ENCODE results near the gene CTNNBIP1. TPM values are rescaled to one million over a fixed set of nuclear protein-coding genes. Genes with fewer than 3 reads are reported as not detected.

Gene CTNNBIP1
- total RNA-seq (10 to 100 TPM; 45.3 to 48.1 TPM), polyA plus RNA-seq (ENCODE audit: insufficient read depth, low read depth, low replicate concordance) (60.8 TPM)
- long read RNA-seq, donor 1, transcript CTNNBIP1-204 (5 exons, 1,206 nt), result major isoform, 22 of 32 reads
- long read RNA-seq, donor 1, partial matches to known transcripts, result 9 of 32 reads
- long read RNA-seq, donor 1, other reads (novel, unspliced or antisense), result 0 of 32 reads
- long read RNA-seq, donor 2, transcript CTNNBIP1-204 (5 exons, 1,206 nt), result major isoform, 12 of 13 reads
- long read RNA-seq, donor 2, partial matches to known transcripts, result 0 of 13 reads
- long read RNA-seq, donor 2, other reads (novel, unspliced or antisense), result 0 of 13 reads

GRCh38 chr1:9910076-9910422 lies at the start of gene CTNNBIP1:
TSS of gene CTNNBIP1 (minus strand) at chr1:9910269. CDS start at chr1:9872064, 38,205 bp downstream.
- 0% methylated on average over 10 of the region's 55 CpGs; no CpG with 5 or more reads in 1 of the 2 donors for WGBS, 2 donors

GRCh38 chr1:9957726-9958125 lies 47.7 kb upstream of the CTNNBIP1 start:
- WGBS, 2 donors, result 75 to 83% methylated on average over 8 of the region's 8 CpGs
- no peaks in the 10 kb centered on the region for H3K27me3 ChIP-seq
- no peak for DNase-seq
- no peaks in the 10 kb centered on the region for H3K36me3 ChIP-seq (ENCODE audit: low read depth, missing control alignments)
- intact Hi-C loops (cut with DNase I; ENCODE audit: low total_unique reads), result no loop called here
- no peak for TF ChIP-seq POLR2A (IDR thresholded peaks at IDR 0.05)
- peaks cover 6% of the 10 kb centered on the region for H3K4me1 ChIP-seq
- H3K27ac ChIP-seq, result no peak overlapping the region
- no peaks in the 10 kb centered on the region for H3K9me3 ChIP-seq
- H3K4me3 ChIP-seq, result no peak overlapping the region

More at GRCh38 chr1:9910076-9910422, at the start of gene CTNNBIP1:
- Histone ChIP-seq H3K27me3 (no peaks in the 10 kb centered on the region), H3K27ac (peak within 1 kb of the TSS; percentile 90 to 93), H3K9me3 (no peaks in the 10 kb centered on the region), H3K4me1 (peaks cover 13% of the 10 kb centered on the region), H3K4me3 (peak within 1 kb of the TSS; percentile 72 to 84), H3K36me3 (ENCODE audit: low read depth, missing control alignments) (no peaks in the 10 kb centered on the region)
- no peak for DNase-seq
- TF ChIP-seq CTCF (IDR thresholded peaks at IDR 0.05) (no peak), POLR2A (IDR thresholded peaks at IDR 0.05) (no peak)
- intact Hi-C loops (cut with DNase I; ENCODE audit: low total_unique reads), result no loop called here

- intact Hi-C loops (cut with DNase I; ENCODE audit: low total_unique reads), result loop anchor here (10.0 kb wide), 1 partner anchor 72 kb away; no protein-coding TSS in a partner anchor
- WGBS, 2 donors, result 93% methylated on average over 2 of the region's 2 CpGs
- Histone ChIP-seq H3K27me3 (no peaks in the 10 kb centered on the region), H3K4me1 (peaks cover 7% of the 10 kb centered on the region), H3K9me3 (no peaks in the 10 kb centered on the region), H3K4me3 (no peak overlapping the region), H3K36me3 (ENCODE audit: low read depth, missing control alignments) (no peaks in the 10 kb centered on the region), H3K27ac (no peak overlapping the region)
- no peak for DNase-seq
- TF ChIP-seq CTCF (IDR thresholded peaks at IDR 0.05) (no peak), POLR2A (IDR thresholded peaks at IDR 0.05) (no peak)
Observed at GRCh38 chr1:9946315-9946714, 36.2 kb upstream of the CTNNBIP1 start.

- intact Hi-C loops (cut with DNase I; ENCODE audit: low total_unique reads), result loop anchor here (10.0 kb wide), 1 partner anchor 68 kb away; no protein-coding TSS in a partner anchor
- Histone ChIP-seq H3K4me3 (peak within 1 kb of the TSS; percentile 77 to 80), H3K27me3 (no peaks in the 10 kb centered on the region), H3K27ac (peak within 1 kb of the TSS; percentile 55 to 92), H3K36me3 (ENCODE audit: low read depth, missing control alignments) (no peaks in the 10 kb centered on the region), H3K9me3 (no peaks in the 10 kb centered on the region), H3K4me1 (no peaks in the 10 kb centered on the region)
- peak; percentile 96 for DNase-seq
- WGBS, 2 donors, result 0 to 1% methylated on average over 35 to 50 of the region's 53 CpGs
- peak; percentile 7 for TF ChIP-seq POLR2A (IDR thresholded peaks at IDR 0.05)
- TF ChIP-seq CTCF (IDR thresholded peaks at IDR 0.05), result no peak
Observed at GRCh38 chr1:9942939-9943788, 33.1 kb upstream of the CTNNBIP1 start, which contains the start of the genes LZIC and NMNAT1. TSS of gene LZIC (minus strand) at chr1:9943391. CDS start at chr1:9936619, 6,772 bp downstream. TSS of gene NMNAT1 (plus strand) at chr1:9943475. CDS start at chr1:9972074, 28,599 bp downstream.

Data from testis (tissue), 5 donors.